Measurements from ENCODE around the gene CCDC85C. TPM values are rescaled to one million over a fixed set of nuclear protein-coding genes. Genes with fewer than 3 reads are reported as not detected.

The CCDC85C gene
- total and polyA plus RNA-seq, 2 of the 8 experiments (the other 6 are each of a cell fraction or from before 2014, with no cell fraction given) = 16.8 to 35.8 TPM

DNA sequence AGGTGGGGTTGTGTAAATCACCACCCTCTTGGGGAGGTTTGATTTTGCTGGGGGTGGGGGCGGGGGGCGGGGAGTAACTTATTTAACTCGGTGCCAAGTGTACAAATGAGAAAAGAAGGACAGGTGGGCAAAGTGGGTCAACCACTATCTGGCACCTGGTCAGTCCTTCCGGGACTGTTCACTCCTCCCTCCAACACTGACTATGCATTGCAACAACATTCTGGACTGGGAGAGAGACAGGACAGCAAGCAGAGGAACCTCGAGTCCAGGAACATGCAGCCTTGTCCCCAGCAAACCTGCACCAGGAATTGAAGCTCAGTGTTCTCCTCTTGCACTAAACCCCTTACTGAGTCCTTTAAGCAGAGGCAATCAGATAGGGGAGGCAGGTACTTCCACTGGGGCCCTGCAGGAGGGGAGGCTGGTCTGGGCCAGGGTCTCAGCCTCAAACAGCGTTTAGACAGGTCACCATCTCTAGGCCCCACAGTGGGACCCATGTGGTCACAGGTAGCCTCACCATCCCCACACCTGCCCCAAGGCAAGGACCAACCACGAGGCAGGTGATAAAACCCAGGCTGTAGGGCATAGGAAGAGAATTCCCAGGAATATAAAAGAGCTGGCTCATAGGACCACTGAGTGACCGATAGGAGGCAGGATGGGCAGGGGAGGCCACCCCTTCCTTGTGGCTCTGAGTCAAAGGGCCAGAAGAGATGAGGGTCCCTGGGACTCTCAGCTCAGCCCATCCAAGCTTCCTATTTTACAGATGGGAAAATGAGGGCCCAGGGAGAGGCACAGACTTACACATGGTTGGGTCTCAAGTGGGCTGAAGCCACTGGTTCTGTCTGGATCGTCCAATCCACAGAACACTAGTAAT lies 9.8 kb downstream of the CCDC85C start:
- DNase-seq (ENCODE audit: low read depth in 1 of 2, low spot score in 2 of 2) = no peak

More for the DNA sequence above, 9.8 kb downstream of the CCDC85C start:
- Histone ChIP-seq H3K27ac (ENCODE audit: low read depth, low read length) (no peak overlapping the region), H4K5ac (ENCODE audit: insufficient read length, low read depth, low read length) (no peak overlapping the region), H2BK15ac (ENCODE audit: low read length) (no peak overlapping the region), H3K23me2 (ENCODE audit: low read depth, low read length) (no peaks in the 10 kb centered on the region), H3K56ac (replicated peaks; ENCODE audit: insufficient read length, low read depth, low read length) (no peak overlapping the region), H4K91ac (replicated peaks; ENCODE audit: insufficient read length, low read length) (no peak overlapping the region), H3K4me1 (replicated peaks in 1 of 4; ENCODE audit: control insufficient read depth in 3 of 4, insufficient read depth in 4 of 4, low read length in 3 of 4) (peaks cover 0 to 26% (median 17%) of the 10 kb centered on the region in 4 experiments; a peak in 6 of 7 replicates), H3K14ac (ENCODE audit: insufficient read length) (no peak overlapping the region), H4K20me1 (replicated peaks in 1 of 2; ENCODE audit: control insufficient read depth in 1 of 2, insufficient read depth in 2 of 2, low read length in 2 of 2) (peaks cover 7 to 20% of the 10 kb centered on the region in 2 experiments), H3K4ac (replicated peaks; ENCODE audit: insufficient read length, low read depth, low read length) (no peak overlapping the region), H3K27me3 (replicated peaks in 1 of 4; ENCODE audit: control insufficient read depth in 3 of 4, extremely low read depth in 1 of 4, insufficient read depth in 3 of 4, low read length in 3 of 4) (no peaks in the 10 kb centered on the region; a peak in 1 of 7 replicates), H3K36me3 (ENCODE audit: control insufficient read depth in 2 of 4, insufficient read depth in 4 of 4, low read length in 3 of 4) (no peaks in the 10 kb centered on the region), H2BK12ac (ENCODE audit: low read depth, low read length) (no peak overlapping the region), H3K9me3 (ENCODE audit: insufficient read depth in 2 of 2, low read depth in 1 of 2, low read length in 1 of 2) (no peaks in the 10 kb centered on the region), H3K79me1 (ENCODE audit: low read depth, low read length) (peaks cover 25% of the 10 kb centered on the region), H4K8ac (ENCODE audit: extremely low read depth, insufficient read depth, low read length) (no peak overlapping the region), H3K4me3 (ENCODE audit: extremely low read depth in 1 of 4, insufficient read depth in 2 of 4, low read depth in 3 of 4, low read length in 4 of 4) (no peak overlapping the region), H3K18ac (ENCODE audit: extremely low read depth, low read length) (no peak overlapping the region), H2BK20ac (ENCODE audit: low read length) (no peak overlapping the region), H3K23ac (ENCODE audit: insufficient read length) (no peak overlapping the region), H3K9ac (replicated peaks in 1 of 4; ENCODE audit: extremely low read depth in 1 of 4, low read depth in 3 of 4, low read length in 3 of 4) (no peak overlapping the region), H2AFZ (ENCODE audit: low read length) (no peak overlapping the region), H3K79me2 (ENCODE audit: control insufficient read depth in 1 of 2, insufficient read depth in 2 of 2, low read length in 2 of 2) (peaks cover 0 to 75% of the 10 kb centered on the region in 2 experiments; a peak in 2 of 4 replicates), H2AK5ac (ENCODE audit: low read depth, low read length) (no peak overlapping the region), H2BK120ac (replicated peaks; ENCODE audit: low read depth, low read length) (no peak overlapping the region), H3K4me2 (ENCODE audit: insufficient read depth in 1 of 2, low read depth in 2 of 2, low read length in 2 of 2) (no peak overlapping the region), H2BK5ac (ENCODE audit: low read depth, low read length) (no peak overlapping the region)
- CTCF ChIA-PET (ENCODE audit: partially characterized antibody) = interaction anchor here (0.6 to 4.3 kb wide), 18 partner anchors 9 to 79 kb away, joined by 3 to 18 read pairs (median 4); no protein-coding TSS in a partner anchor
- POLR2A ChIA-PET (ENCODE audit: partially characterized antibody) = interaction anchor here (0.7 to 2.6 kb wide), 3 partner anchors 11 to 79 kb away, joined by 3 to 10 read pairs (median 3); partner anchors contain the start of gene CCDC85C
- TF ChIP-seq POU5F1 (IDR thresholded peaks at IDR 0.05; ENCODE audit: low read depth, low read length) (no peak), CHD1 (IDR thresholded peaks at IDR 0.05; ENCODE audit: low read depth, low read length) (no peak), KDM1A (IDR thresholded peaks at IDR 0.05; ENCODE audit: borderline replicate concordance, low read length) (no peak), EP300 (IDR thresholded peaks at IDR 0.05; ENCODE audit: borderline replicate concordance in 1 of 2, low read depth in 2 of 2, low read length in 2 of 2) (no peak), SP1 (IDR thresholded peaks at IDR 0.05; ENCODE audit: low read depth, low read length) (no peak)
- TF ChIP-seq, protein P1, sequence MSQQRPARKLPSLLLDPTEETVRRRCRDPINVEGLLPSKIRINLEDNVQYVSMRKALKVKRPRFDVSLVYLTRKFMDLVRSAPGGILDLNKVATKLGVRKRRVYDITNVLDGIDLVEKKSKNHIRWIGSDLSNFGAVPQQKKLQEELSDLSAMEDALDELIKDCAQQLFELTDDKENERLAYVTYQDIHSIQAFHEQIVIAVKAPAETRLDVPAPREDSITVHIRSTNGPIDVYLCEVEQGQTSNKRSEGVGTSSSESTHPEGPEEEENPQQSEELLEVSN (IDR thresholded peaks at IDR 0.05) = no peak
- no peak for FAIRE-seq
- 76% methylated on average over 9 of the region's 9 CpGs; no CpG with 5 or more reads in 1 of the 2 experiments for WGBS, 2 experiments (ENCODE audit: extremely low coverage in 1 of 2, insufficient coverage in 1 of 2, insufficient read length in 1 of 2, insufficient replicate concordance in 2 of 2, low coverage in 1 of 2, low lambda C conversion rate in 2 of 2, missing lambda C conversion rate in 1 of 2)

All from H1 (cell line).